Upper lobe of right lung (tissue), 1 donor: ENCODE measurements around the gene MYL3. TPM values are rescaled to one million over a fixed set of nuclear protein-coding genes. Genes with fewer than 3 reads are reported as not detected.

ENCODE experiments used
- ATAC-seq: fragments of 200-7000 bp; cut with Tn5 transposase; one replicate; pipeline ENCODE4 v1.9.1; 2020; ENCODE audit warnings: mild to moderate bottlenecking, moderate library complexity
- DNase-seq: peaks from one replicate; pipeline ENCODE4 v3.0.0-alpha.2; 2020
- H3K27ac ChIP-seq: fragments of 200-600 bp; one replicate; pipeline ENCODE4 v1.8.0; 2022
- H3K27me3 ChIP-seq: fragments of 200-600 bp; one replicate; pipeline ENCODE4 v1.8.0; 2022; ENCODE audit warnings: mild to moderate bottlenecking
- H3K36me3 ChIP-seq: fragments of 200-600 bp; one replicate; pipeline ENCODE4 v1.8.0; 2022
- H3K4me1 ChIP-seq: fragments of 200-600 bp; one replicate; pipeline ENCODE4 v1.8.0; 2022
- H3K4me3 ChIP-seq: fragments of 200-600 bp; one replicate; pipeline ENCODE4 v1.8.0; 2022; ENCODE audit warnings: mild to moderate bottlenecking
- H3K9me3 ChIP-seq: fragments of 200-600 bp; one replicate; pipeline ENCODE4 v1.8.0; 2022
- CTCF ChIP-seq: fragments of 200-600 bp; IDR thresholded peaks from one replicate; pipeline ENCODE4 v1.8.0; 2022; ENCODE audit warnings: antibody characterized with exemption
- intact Hi-C: fragments of 100-400 bp; cut with DNase I; formaldehyde crosslinking; loops from one replicate; pipeline ENCODE4 v1.11.0; 2022
- total RNA-seq: library from RNA; stranded (reverse); fragmentation: NEBNext Ultra II Directional; extraction: Animal tissue kit (Norgen Biotek cat#: 25700); gene quantifications from one replicate; pipeline ENCODE4 v1.2.1, GENCODE V29; 2021
- donor health status: DM: no; HTN: yes; CAD: no; lungs with severe emphysema.

Gene MYL3
- total RNA-seq, 1 donor from 2014 or later: 3.8 TPM

DNA sequence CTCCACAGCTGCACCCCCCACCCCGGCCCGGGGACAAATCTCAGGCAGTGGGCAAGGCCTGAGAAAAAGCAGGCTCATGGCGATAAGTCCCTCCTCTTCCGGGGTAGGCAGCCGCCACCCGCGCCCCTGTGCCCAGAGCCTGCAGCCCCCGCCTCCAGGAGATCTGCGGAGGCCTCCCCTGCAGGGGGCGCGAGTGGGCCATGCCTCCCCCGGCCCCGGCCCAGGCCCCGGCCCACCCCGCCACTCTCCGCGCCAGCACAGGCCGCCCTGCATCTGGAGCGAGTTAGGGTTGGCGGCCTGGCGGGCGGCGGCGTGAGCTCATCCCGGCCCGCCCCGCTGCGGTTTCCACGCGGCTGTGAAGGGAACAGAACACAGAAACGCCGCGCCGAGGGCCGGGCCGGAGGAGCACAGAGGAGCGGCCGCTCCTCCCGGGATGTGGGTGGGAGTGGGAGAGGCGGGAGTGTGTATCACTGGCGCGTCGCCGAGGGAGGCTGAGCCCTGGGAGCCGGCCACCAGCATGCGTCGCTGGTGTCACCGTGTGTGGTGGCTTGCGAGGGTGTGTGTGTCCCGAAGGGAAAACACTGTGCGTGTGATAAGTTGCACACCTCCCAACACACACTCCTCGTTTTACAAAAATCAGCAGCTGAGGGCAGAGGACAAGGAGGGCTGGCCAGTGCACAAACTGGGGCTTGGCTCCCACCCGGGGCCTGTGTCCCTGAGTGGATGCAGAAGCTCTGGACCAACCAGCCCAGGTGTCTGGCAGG, 17.2 kb downstream of the MYL3 start:
- Histone ChIP-seq H3K9me3 (peaks cover 2% of the 10 kb centered on the region), H3K27ac (peak overlapping the region; percentile 82), H3K27me3 (no peaks in the 10 kb centered on the region), H3K36me3 (no peaks in the 10 kb centered on the region), H3K4me1 (peaks cover 12% of the 10 kb centered on the region), H3K4me3 (peak overlapping the region; percentile 51)
- peak; percentile 64 for TF ChIP-seq CTCF
- ATAC-seq: peak; percentile 92
- intact Hi-C loops: no loop called here
- DNase-seq: peak; percentile 92

DNA sequence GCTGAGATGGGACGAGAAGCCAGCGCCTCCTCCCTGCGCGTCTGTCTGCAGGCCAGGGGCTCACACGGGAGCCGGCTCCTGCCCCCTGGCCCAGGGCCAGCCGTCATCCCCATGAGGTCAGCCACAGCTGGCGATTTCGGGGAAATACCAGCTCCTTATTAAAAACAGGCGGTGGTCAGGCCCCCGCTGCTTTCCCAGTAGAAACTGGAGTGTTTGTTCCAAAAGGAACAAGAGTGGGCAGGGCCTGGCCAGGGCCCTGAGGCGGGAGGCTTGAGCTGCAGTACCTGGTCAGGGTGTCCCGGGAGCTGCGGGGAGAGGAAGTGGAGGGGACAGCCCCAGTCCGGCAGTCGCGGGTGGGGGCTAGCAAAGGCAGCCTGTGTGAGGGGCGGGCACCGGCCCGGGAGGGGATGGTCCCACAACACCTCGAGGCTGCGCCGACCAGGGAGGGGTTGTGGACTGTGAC, 17.8 kb downstream of the MYL3 start:
- Histone ChIP-seq H3K27ac (peak overlapping the region; percentile 82), H3K4me3 (peak overlapping the region; percentile 51), H3K9me3 (peaks cover 7% of the 10 kb centered on the region), H3K27me3 (no peaks in the 10 kb centered on the region), H3K4me1 (peaks cover 12% of the 10 kb centered on the region), H3K36me3 (no peaks in the 10 kb centered on the region)
- DNase-seq (peak; percentile 90), ATAC-seq (peak; percentile 85)
- intact Hi-C loops: no loop called here
- TF ChIP-seq CTCF: no peak

DNA sequence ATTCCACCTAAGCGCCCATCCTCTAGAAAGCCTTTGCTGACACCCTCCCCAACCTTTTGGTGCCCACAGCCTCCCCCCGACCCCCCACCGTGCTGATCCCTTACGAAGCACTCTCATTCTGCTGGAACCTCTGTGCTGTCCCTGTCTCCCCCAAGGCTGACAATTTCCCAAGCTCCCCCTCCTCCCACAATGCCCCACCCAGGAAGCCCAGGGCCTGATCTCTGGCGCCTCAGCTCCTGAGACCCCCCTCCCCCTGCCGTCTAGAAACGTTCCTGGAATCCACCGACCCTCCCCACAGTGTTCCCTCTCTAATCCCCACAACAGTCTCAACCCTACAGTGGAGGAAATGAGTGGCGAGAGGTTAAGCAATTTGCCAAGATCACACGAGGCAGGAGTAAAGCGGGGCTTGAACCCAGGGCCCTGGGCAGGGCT, 18.3 kb downstream of the MYL3 start:
- no peaks in the 10 kb centered on the region for H3K27me3 ChIP-seq
- H3K4me3 ChIP-seq: peak overlapping the region; percentile 51
- peaks cover 7% of the 10 kb centered on the region for H3K9me3 ChIP-seq
- H3K36me3 ChIP-seq: no peaks in the 10 kb centered on the region
- intact Hi-C loops: no loop called here
- H3K4me1 ChIP-seq: peaks cover 12% of the 10 kb centered on the region
- H3K27ac ChIP-seq: peak overlapping the region; percentile 82
- DNase-seq: peak; percentile 61
- ATAC-seq: peak; percentile 0
- TF ChIP-seq CTCF: no peak

DNA sequence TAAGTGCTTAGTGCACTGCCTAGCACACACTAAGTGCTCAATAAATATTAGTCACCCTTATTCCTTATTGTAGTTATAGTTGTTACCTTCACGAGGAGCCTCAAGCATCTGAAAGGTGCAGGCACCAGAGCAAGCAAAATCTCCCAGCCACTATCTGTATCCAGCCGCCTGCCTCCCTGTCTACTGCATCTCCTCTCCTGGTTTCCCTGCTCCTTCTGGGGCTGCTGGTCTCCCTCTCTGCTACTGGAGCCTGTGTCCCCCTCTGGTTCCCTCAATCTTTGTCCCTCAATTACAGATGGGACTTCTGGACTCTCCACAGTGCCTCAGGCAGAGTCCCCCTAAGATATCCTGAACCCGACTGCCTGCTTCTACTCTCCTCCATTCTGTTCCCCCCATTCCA, 18.8 kb downstream of the MYL3 start:
- intact Hi-C loops: no loop called here

GRCh38 chr3:46843508-46843907, 19.7 kb downstream of the MYL3 start:
- TF ChIP-seq CTCF: no peak
- no peaks in the 10 kb centered on the region for H3K27me3 ChIP-seq
- DNase-seq (no peak), ATAC-seq (no peak)
- no peak overlapping the region for H3K4me3 ChIP-seq
- no peaks in the 10 kb centered on the region for H3K36me3 ChIP-seq
- no peak overlapping the region for H3K27ac ChIP-seq
- H3K4me1 ChIP-seq: peaks cover 12% of the 10 kb centered on the region
- intact Hi-C loops: no loop called here
- H3K9me3 ChIP-seq: peaks cover 7% of the 10 kb centered on the region

More for the DNA sequence above, 18.8 kb downstream of the MYL3 start:
- peaks cover 12% of the 10 kb centered on the region for H3K4me1 ChIP-seq
- H3K4me3 ChIP-seq: no peak overlapping the region
- H3K9me3 ChIP-seq: peaks cover 7% of the 10 kb centered on the region
- H3K27me3 ChIP-seq: no peaks in the 10 kb centered on the region
- DNase-seq: no peak
- TF ChIP-seq CTCF: no peak
- no peak overlapping the region for H3K27ac ChIP-seq
- no peak for ATAC-seq
- H3K36me3 ChIP-seq: no peaks in the 10 kb centered on the region
